HL-60 (cell line): ENCODE data around the gene PRICKLE2.

Experiments used
- CTCF ChIP-seq: IDR thresholded peaks from one replicate; pipeline ENCODE4 v1.5.1; 2011; ENCODE audit warnings: low read length, control low read depth, inconsistent platforms; ENCODE audit not compliant: insufficient read depth
- GABPA ChIP-seq: IDR thresholded peaks from 2 replicates; pipeline ENCODE4 v1.6.1; 2012; ENCODE audit warnings: low read depth
- POLR2AphosphoS5 ChIP-seq: IDR thresholded peaks from 2 replicates; pipeline ENCODE4 v1.6.1; 2012; ENCODE audit warnings: low read depth
- REST ChIP-seq: IDR thresholded peaks from 2 replicates; pipeline ENCODE4 v1.6.1; 2012; ENCODE audit warnings: low read depth; ENCODE audit not compliant: insufficient replicate concordance
- SPI1 ChIP-seq: IDR thresholded peaks from 2 replicates; pipeline ENCODE4 v1.6.1; 2012; ENCODE audit warnings: low read depth, mild to moderate bottlenecking, borderline replicate concordance

- TF ChIP-seq POLR2AphosphoS5 (no peak), REST (no peak), CTCF (no peak), SPI1 (no peak), GABPA (no peak)
Observed at GRCh38 chr3:64110071-64110470, 115.2 kb downstream of the PRICKLE2 start.
